ENCODE measurements around the gene SLC6A16.
"Not testable (repeated sequence)": the region's sequence is repeated elsewhere in the genome, so short reads cannot be mapped to it uniquely, and the experiment has no call there.

SLC6A16 gene

DNA sequence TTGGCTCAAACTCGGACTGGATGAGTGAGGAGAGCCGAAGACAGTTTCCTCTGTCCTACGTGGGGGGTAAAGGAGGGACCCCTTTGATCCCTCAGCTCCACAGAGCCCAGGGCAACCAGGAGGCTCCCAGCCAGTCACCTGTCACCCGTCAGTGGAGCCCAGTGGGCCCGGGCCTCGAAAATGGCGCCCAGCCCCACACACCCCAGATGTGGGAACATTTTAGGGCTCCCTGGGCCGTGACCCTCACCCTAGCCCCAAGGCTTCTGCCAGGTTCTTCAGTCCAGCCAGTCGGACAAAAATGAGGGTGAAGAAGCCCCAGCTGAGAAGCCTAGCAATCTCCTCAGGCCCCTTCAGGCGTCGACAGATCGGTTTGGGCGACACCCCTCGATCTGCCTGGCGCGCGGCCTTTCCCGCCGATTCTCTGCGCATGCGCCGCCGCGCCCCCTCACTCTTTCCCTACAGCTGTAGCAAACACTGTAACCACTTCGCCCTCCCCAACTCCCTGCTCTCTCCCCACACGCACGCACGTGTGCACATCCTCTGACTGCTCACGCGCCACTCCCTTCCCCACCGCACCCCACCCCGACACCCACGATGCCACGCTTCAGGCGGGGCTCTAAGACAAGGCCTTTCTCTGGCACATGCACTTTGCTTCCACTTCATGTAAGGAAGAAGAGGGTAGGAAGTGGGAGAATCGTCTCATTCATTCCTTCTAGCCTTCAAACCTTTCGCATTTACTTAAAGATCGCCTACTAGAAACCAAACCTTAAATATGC lies at the start of gene SLC6A16:
Gene SLC6A16, minus strand, starts transcription at position 391 of the 776 bp plus-strand sequence. CDS start 13,844 bp downstream, outside the sequence.
- H3K4me3 Mint-ChIP-seq: no peak within 1 kb of the TSS
- H3K9me3 Mint-ChIP-seq: no peaks in the 10 kb centered on the region
- peaks cover 26% of the 10 kb centered on the region for H3K36me3 Mint-ChIP-seq (ENCODE audit: low read depth)
- peak within 1 kb of the TSS; percentile 48 for H3K27ac Mint-ChIP-seq
- H3K27me3 Mint-ChIP-seq: no peaks in the 10 kb centered on the region
- H3K4me1 Mint-ChIP-seq (ENCODE audit: low read depth): peaks cover 37% of the 10 kb centered on the region

GRCh38 chr19:49373174-49373573 lies 48.2 kb upstream of the SLC6A16 start:
- not testable (repeated sequence) for H3K4me3 Mint-ChIP-seq; H3K27me3 Mint-ChIP-seq; H3K36me3 Mint-ChIP-seq (ENCODE audit: low read depth); H3K9me3 Mint-ChIP-seq; H3K27ac Mint-ChIP-seq; H3K4me1 Mint-ChIP-seq (ENCODE audit: low read depth)

DNA sequence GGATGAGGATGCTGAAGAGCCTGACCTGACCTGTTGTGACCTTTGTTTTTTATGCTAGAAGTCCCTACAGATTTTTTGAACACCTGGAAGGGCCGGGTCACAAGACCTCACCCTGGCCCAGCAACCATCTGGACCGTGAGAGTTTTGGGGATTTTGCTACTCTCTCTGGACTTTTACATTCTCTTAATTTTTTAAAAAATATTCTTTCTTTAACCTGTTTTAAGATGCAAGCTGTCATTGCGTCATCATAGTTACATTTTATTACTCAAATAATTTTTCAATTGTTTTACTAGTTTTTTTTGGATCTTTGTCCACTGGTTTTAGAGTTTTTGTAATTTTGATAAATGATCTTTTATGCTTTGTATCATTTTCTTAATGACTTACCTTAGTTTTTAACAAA lies 46.2 kb upstream of the SLC6A16 start:
- H3K4me1 Mint-ChIP-seq (ENCODE audit: low read depth): no peaks in the 10 kb centered on the region
- H3K27ac Mint-ChIP-seq: no peak overlapping the region
- H3K4me3 Mint-ChIP-seq: no peak overlapping the region
- no peaks in the 10 kb centered on the region for H3K36me3 Mint-ChIP-seq (ENCODE audit: low read depth)
- H3K27me3 Mint-ChIP-seq: peaks cover 6% of the 10 kb centered on the region
- H3K9me3 Mint-ChIP-seq: peaks cover 7% of the 10 kb centered on the region

GRCh38 chr19:49368711-49369358 lies 43.8 kb upstream of the SLC6A16 start:
- H3K36me3 Mint-ChIP-seq (ENCODE audit: low read depth): no peaks in the 10 kb centered on the region

GRCh38 chr19:49366110-49366509 lies 41.1 kb upstream of the SLC6A16 start:
- Mint-ChIP-seq H3K27me3 (peaks cover 6% of the 10 kb centered on the region), H3K36me3 (ENCODE audit: low read depth) (no peaks in the 10 kb centered on the region), H3K4me3 (no peak overlapping the region), H3K27ac (no peak overlapping the region), H3K4me1 (ENCODE audit: low read depth) (peaks cover 2% of the 10 kb centered on the region), H3K9me3 (peaks cover 7% of the 10 kb centered on the region)

More at GRCh38 chr19:49368711-49369358, 43.8 kb upstream of the SLC6A16 start:
- H3K27ac Mint-ChIP-seq: no peak overlapping the region
- peaks cover 3% of the 10 kb centered on the region for H3K27me3 Mint-ChIP-seq
- no peaks in the 10 kb centered on the region for H3K4me1 Mint-ChIP-seq (ENCODE audit: low read depth)
- H3K4me3 Mint-ChIP-seq: no peak overlapping the region
- H3K9me3 Mint-ChIP-seq: peaks cover 7% of the 10 kb centered on the region

DNA sequence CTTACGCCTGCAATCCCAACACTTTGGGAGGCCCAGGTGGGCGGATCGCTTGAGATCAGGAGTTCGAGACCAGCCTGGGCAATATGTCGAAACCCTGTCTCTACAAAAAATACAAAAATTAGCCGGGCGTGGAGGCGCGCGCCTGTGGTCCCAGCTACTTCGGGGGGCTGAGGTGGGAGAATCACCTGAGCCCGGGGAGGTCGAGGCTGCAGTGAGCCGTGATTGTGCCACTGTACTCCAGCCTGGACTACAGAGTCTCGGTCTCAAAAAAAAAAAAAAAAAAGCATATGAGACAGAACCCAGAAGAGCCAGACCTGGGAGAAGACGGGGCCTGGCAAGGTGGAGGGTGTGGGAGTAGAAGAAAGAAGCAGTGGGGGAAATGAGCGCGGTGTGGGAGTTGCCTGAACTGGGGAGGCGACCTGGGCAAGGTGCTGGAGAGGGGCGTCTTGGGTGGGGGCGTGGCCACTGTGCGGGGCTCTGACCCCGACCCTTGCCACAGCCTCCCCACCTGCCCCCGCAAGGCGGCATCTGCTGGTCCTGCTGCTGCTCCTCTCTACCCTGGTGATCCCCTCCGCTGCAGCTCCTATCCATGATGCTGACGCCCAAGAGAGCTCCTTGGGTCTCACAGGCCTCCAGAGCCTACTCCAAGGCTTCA lies 39.2 kb upstream of the SLC6A16 start:
- Mint-ChIP-seq H3K27ac (no peak overlapping the region), H3K27me3 (peaks cover 11% of the 10 kb centered on the region)

DNA sequence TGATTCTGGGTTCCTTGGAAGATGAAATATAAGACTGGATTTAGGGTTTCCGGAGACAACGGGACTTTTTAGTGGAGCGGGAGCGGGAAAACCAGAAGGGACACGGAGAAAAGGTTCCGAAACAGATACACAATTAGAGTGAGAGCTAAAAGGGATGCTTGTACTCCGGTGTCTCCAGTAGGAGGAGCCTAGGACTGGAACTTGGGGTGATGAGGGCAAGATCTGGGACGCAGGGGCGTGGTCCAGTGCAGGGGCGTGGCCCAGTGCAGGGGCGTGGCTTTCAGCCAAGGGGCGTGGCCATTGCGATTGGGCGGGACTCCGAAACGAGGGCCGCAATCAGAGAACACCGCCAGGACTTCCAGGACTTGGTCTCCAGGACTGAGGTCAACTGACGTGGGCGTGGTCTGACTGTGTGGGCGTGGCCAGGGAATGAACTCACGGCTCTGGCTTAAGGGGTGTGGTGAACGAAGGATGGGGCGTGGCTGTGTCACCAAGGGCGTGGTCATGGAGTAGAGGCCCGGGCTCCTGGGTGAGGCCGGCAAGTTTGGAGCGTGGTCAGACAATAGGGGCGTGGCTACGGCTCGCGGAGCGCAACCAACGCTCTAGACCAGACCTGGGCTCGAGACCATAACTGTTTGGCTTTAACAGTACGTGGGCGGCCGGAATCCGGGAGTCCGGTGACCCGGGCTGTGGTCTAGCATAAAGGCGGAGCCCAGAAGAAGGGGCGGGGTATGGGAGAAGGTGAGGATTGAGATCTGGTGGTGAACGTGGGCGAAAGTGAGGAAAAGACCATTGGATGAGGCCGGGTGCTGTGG lies 38.5 kb upstream of the SLC6A16 start, which contains the start of gene DKKL1:
Gene DKKL1, plus strand, starts transcription at position 610 of the 815 bp plus-strand sequence. Its CDS starts 122 bp downstream, at position 732.
- H3K27ac Mint-ChIP-seq: no peak within 1 kb of the TSS
- H3K4me3 Mint-ChIP-seq: no peak within 1 kb of the TSS
- H3K9me3 Mint-ChIP-seq: no peaks in the 10 kb centered on the region
- H3K4me1 Mint-ChIP-seq (ENCODE audit: low read depth): peaks cover 8% of the 10 kb centered on the region
- H3K36me3 Mint-ChIP-seq (ENCODE audit: low read depth): no peaks in the 10 kb centered on the region
- peaks cover 11% of the 10 kb centered on the region for H3K27me3 Mint-ChIP-seq

More for the DNA sequence above, 39.2 kb upstream of the SLC6A16 start:
- Mint-ChIP-seq H3K4me1 (ENCODE audit: low read depth) (peaks cover 8% of the 10 kb centered on the region), H3K9me3 (peaks cover 4% of the 10 kb centered on the region), H3K4me3 (no peak overlapping the region), H3K36me3 (ENCODE audit: low read depth) (no peaks in the 10 kb centered on the region)

GRCh38 chr19:49362929-49363267 lies 37.9 kb upstream of the SLC6A16 start:
- no peak overlapping the region for H3K4me3 Mint-ChIP-seq
- no peak overlapping the region for H3K27ac Mint-ChIP-seq
- peaks cover 8% of the 10 kb centered on the region for H3K4me1 Mint-ChIP-seq (ENCODE audit: low read depth)
- H3K9me3 Mint-ChIP-seq: no peaks in the 10 kb centered on the region
- no peaks in the 10 kb centered on the region for H3K36me3 Mint-ChIP-seq (ENCODE audit: low read depth)
- H3K27me3 Mint-ChIP-seq: peaks cover 11% of the 10 kb centered on the region

GRCh38 chr19:49362048-49362928 lies 37.3 kb upstream of the SLC6A16 start, which contains the start of gene TEAD2:
Gene TEAD2 (minus strand): TSS chr19:49362416. CDS start chr19:49360075, 2,341 bp downstream.
- Mint-ChIP-seq H3K9me3 (no peaks in the 10 kb centered on the region), H3K36me3 (ENCODE audit: low read depth) (no peaks in the 10 kb centered on the region), H3K27ac (no peak within 1 kb of the TSS), H3K4me3 (peak within 1 kb of the TSS; percentile 51), H3K4me1 (ENCODE audit: low read depth) (peaks cover 11% of the 10 kb centered on the region), H3K27me3 (peaks cover 14% of the 10 kb centered on the region)

DNA sequence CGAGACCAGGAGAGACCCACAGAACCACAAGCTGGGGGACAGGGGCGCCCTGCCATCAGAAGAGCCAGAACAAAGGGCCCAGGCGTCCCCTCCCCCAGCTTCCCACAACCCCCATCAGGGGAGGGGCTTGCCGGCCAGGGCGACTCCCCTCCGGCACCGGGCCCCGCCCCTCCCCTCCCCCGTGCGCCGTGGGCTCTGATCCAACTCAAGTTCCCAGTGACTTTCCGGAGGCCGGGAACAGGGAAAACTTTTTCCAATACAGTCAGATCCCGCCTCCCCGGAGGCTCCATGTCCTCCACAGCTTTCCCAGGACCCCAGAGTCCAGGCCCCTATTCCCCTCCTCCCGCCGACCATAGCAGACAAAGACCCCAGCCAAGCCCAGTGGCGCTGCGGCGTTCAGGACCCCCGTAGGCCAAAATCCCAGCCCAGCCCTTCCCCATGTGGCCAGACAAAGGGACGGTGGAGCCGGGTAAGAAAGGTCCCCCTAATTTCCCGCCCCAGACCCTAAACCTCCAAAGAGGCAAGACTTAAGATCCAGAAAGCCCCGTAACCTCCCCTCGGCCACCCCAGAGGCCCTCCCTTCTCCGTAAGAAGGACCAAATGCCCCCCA lies 36.6 kb upstream of the SLC6A16 start:
- H3K27me3 Mint-ChIP-seq: peaks cover 15% of the 10 kb centered on the region
- no peak overlapping the region for H3K27ac Mint-ChIP-seq
- peaks cover 17% of the 10 kb centered on the region for H3K4me1 Mint-ChIP-seq (ENCODE audit: low read depth)
- peak overlapping the region; percentile 51 for H3K4me3 Mint-ChIP-seq
- H3K36me3 Mint-ChIP-seq (ENCODE audit: low read depth): no peaks in the 10 kb centered on the region
- no peaks in the 10 kb centered on the region for H3K9me3 Mint-ChIP-seq

- peaks cover 24% of the 10 kb centered on the region for H3K27me3 Mint-ChIP-seq
- H3K36me3 Mint-ChIP-seq (ENCODE audit: low read depth): no peaks in the 10 kb centered on the region
- H3K9me3 Mint-ChIP-seq: no peaks in the 10 kb centered on the region
- H3K4me3 Mint-ChIP-seq: no peak overlapping the region
- H3K4me1 Mint-ChIP-seq (ENCODE audit: low read depth): peaks cover 28% of the 10 kb centered on the region
- no peak overlapping the region for H3K27ac Mint-ChIP-seq
Observed at GRCh38 chr19:49359851-49360820, 35.1 kb upstream of the SLC6A16 start.

GRCh38 chr19:49357186-49357585 lies 32.2 kb upstream of the SLC6A16 start:
- Mint-ChIP-seq H3K27me3 (peaks cover 30% of the 10 kb centered on the region), H3K36me3 (ENCODE audit: low read depth) (no peaks in the 10 kb centered on the region), H3K4me3 (no peak overlapping the region), H3K9me3 (no peaks in the 10 kb centered on the region), H3K4me1 (ENCODE audit: low read depth) (peaks cover 28% of the 10 kb centered on the region), H3K27ac (no peak overlapping the region)
